Ishikawa (cell line): ENCODE measurements around the gene NT5E.

Source experiments
- CEBPB ChIP-seq: IDR thresholded peaks from 2 replicates; pipeline ENCODE4 v1.6.1; 2012
- CREB1 ChIP-seq: IDR thresholded peaks from 2 replicates; pipeline ENCODE4 v1.6.1; 2012; ENCODE audit warnings: low read depth
- EP300 ChIP-seq: IDR thresholded peaks from 2 replicates; pipeline ENCODE4 v1.6.1; 2012; ENCODE audit warnings: borderline replicate concordance
- RAD21 ChIP-seq: IDR thresholded peaks from 2 replicates; pipeline ENCODE4 v1.6.1; 2012; ENCODE audit warnings: low read depth
- TCF12 ChIP-seq: IDR thresholded peaks from 2 replicates; pipeline ENCODE4 v1.6.1; 2012; ENCODE audit warnings: low read depth
- TEAD4 ChIP-seq: IDR thresholded peaks from 2 replicates; pipeline ENCODE4 v1.6.1; 2012
- ZBTB7A ChIP-seq: IDR thresholded peaks from 2 replicates; pipeline ENCODE4 v1.6.1; 2012; ENCODE audit warnings: low read depth
- TF ChIP-seq, protein P1 (sequence below): IDR thresholded peaks from 2 replicates; pipeline ENCODE4 v1.6.1; 2012

DNA sequence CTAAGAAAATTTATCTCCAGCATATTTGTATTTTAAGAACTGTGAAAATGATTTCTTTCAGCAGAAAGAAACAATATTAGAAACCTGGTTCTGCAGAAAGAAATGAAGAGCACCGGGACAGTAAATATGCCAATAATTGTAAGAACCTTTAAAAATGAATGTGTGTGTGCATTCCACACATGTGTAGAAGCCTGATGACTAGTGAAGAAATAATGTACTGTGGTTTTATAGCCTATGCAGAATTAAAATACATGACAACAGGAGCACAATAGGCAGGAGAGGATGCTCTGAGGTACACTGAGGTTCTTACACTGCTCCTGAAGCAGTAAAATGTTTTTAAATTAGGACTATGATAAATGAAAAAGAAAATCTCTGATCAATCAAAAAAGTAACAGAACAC lies 94.9 kb downstream of the NT5E start:
- no peak for TF ChIP-seq EP300
- no peak for TF ChIP-seq TCF12
- TF ChIP-seq CEBPB = no peak
- no peak for TF ChIP-seq ZBTB7A
- TF ChIP-seq TEAD4 = no peak
- no peak for TF ChIP-seq RAD21
- no peak for TF ChIP-seq CREB1
- TF ChIP-seq, protein P1, sequence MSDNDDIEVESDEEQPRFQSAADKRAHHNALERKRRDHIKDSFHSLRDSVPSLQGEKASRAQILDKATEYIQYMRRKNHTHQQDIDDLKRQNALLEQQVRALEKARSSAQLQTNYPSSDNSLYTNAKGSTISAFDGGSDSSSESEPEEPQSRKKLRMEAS = no peak
